D721Med (cell line): ENCODE data around the gene RAB36.

Experiments
- DNase-seq: peaks from one replicate; pipeline ENCODE4 v3.0.0; 2011; ENCODE audit warnings: low spot score; ENCODE audit not compliant: insufficient read length
- FAIRE-seq: peaks from 2 replicates; lab custom pipeline; 2011; peaks lifted over from hg19 to GRCh38; lab: Jason Lieb, UNC
- CTCF ChIP-seq: IDR thresholded peaks from 2 replicates; pipeline ENCODE4 v1.5.1; 2012; ENCODE audit warnings: mild to moderate bottlenecking, control low read depth; ENCODE audit not compliant: insufficient read depth; ENCODE audit errors: missing control alignments

RAB36 gene

GRCh38 chr22:23114721-23115020 is 30.6 kb upstream of the RAB36 start:
- DNase-seq, result no peak
- FAIRE-seq, result no peak
- no peak for TF ChIP-seq CTCF

GRCh38 chr22:23115369-23115768 is 29.9 kb upstream of the RAB36 start:
- FAIRE-seq, result no peak
- DNase-seq, result no peak
- no peak for TF ChIP-seq CTCF

GRCh38 chr22:23115825-23116494 is 29.3 kb upstream of the RAB36 start:
- no peak for FAIRE-seq
- no peak for TF ChIP-seq CTCF

GRCh38 chr22:23116506-23117263 is 28.6 kb upstream of the RAB36 start:
- no peak for FAIRE-seq
- no peak for TF ChIP-seq CTCF
- no peak for DNase-seq

More at GRCh38 chr22:23115825-23116494, 29.3 kb upstream of the RAB36 start:
- DNase-seq, result no peak

- no peak for DNase-seq
- no peak for TF ChIP-seq CTCF
- no peak for FAIRE-seq
Measured at GRCh38 chr22:23117275-23117674, 28.0 kb upstream of the RAB36 start.

GRCh38 chr22:23117891-23118646 is 27.2 kb upstream of the RAB36 start:
- no peak for TF ChIP-seq CTCF
- FAIRE-seq (no peak), DNase-seq (no peak)
